HepG2 (cell line): Measurements from ENCODE around the gene REP15. TPM values are rescaled to one million over a fixed set of nuclear protein-coding genes. Genes with fewer than 3 reads are reported as not detected.
A peak's percentile ranks its signal among the peaks of the same experiment; 100 is the strongest.

Experiments
- ASH2L ChIP-seq: fragments of 300-600, 200-600 bp; sonication (generic); IDR thresholded peaks from 2 replicates; pipeline ENCODE4 v1.7.0; 2017; ENCODE audit warnings: low read depth, mild to moderate bottlenecking, moderate library complexity, mixed read lengths, low read length; ENCODE audit not compliant: insufficient read length
- BORCS8-MEF2B ChIP-seq: sonication (generic); formaldehyde crosslinking; IDR thresholded peaks from 2 replicates; pipeline ENCODE4 v1.8.0; 2022; ENCODE audit warnings: mild to moderate bottlenecking, missing genetic modification reagents
- ELF4 ChIP-seq: sonication (generic); formaldehyde crosslinking; IDR thresholded peaks from 2 replicates; pipeline ENCODE4 v1.5.0; 2020; ENCODE audit warnings: missing genetic modification reagents, mild to moderate bottlenecking, moderate library complexity, borderline replicate concordance
- ERF ChIP-seq: IDR thresholded peaks from 2 replicates; pipeline ENCODE4 v1.6.1; 2018; ENCODE audit warnings: missing biosample characterization, missing genetic modification reagents
- HHEX ChIP-seq: IDR thresholded peaks from 2 replicates; pipeline ENCODE4 v1.6.1; 2016; ENCODE audit warnings: control low read depth
- HNRNPH1 ChIP-seq: fragments of 200-400 bp; formaldehyde crosslinking; optimal IDR thresholded peaks from 2 replicates; pipeline ENCODE3; 2017; ENCODE audit warnings: mild to moderate bottlenecking, low read depth, low read length
- MED8 ChIP-seq: sonication (generic); formaldehyde crosslinking; IDR thresholded peaks from 2 replicates; pipeline ENCODE4 v1.8.1; 2023; ENCODE audit warnings: mild to moderate bottlenecking, missing genetic modification reagents; ENCODE audit not compliant: insufficient replicate concordance
- MLLT10 ChIP-seq: sonication (generic); formaldehyde crosslinking; IDR thresholded peaks from 2 replicates; pipeline ENCODE4 v1.4.0; 2020; ENCODE audit warnings: missing genetic modification reagents
- NFE2L2 ChIP-seq: fragments of 150-350 bp; IDR thresholded peaks from 2 replicates; pipeline ENCODE4 v1.6.1; 2014; ENCODE audit warnings: low read length
- NFIC ChIP-seq: IDR thresholded peaks from 2 replicates; pipeline ENCODE4 v1.6.1; 2012; ENCODE audit warnings: mild to moderate bottlenecking, low read length, inconsistent platforms
- PITX1 ChIP-seq: sonication (generic); formaldehyde crosslinking; IDR thresholded peaks from 2 replicates; pipeline ENCODE4 v1.5.1; 2020; ENCODE audit warnings: mild to moderate bottlenecking, missing genetic modification reagents
- SALL2 ChIP-seq: sonication (generic); formaldehyde crosslinking; IDR thresholded peaks from 2 replicates; pipeline ENCODE4 v1.8.1; 2023; ENCODE audit warnings: mild to moderate bottlenecking, missing genetic modification reagents, inconsistent platforms
- TCF7L2 ChIP-seq: IDR thresholded peaks from 2 replicates; pipeline ENCODE4 v1.6.1; 2011; ENCODE audit warnings: mild to moderate bottlenecking, low read depth, low read length, moderate library complexity
- ZFP36 ChIP-seq: fragments of 150-350 bp; IDR thresholded peaks from 2 replicates; pipeline ENCODE4 v1.6.1; 2018; ENCODE audit warnings: borderline replicate concordance, low read length, low read depth; ENCODE audit not compliant: partially characterized antibody
- ZKSCAN5 ChIP-seq: sonication (generic); formaldehyde crosslinking; IDR thresholded peaks from 2 replicates; pipeline ENCODE4 v1.5.1; 2020; ENCODE audit warnings: mild to moderate bottlenecking, missing genetic modification reagents
- ZNF124 ChIP-seq: sonication (generic); formaldehyde crosslinking; IDR thresholded peaks from 2 replicates; pipeline ENCODE4 v1.4.0; 2020; ENCODE audit warnings: missing genetic modification reagents
- ZNF431 ChIP-seq: sonication (generic); formaldehyde crosslinking; IDR thresholded peaks from 2 replicates; pipeline ENCODE4 v1.9.0; 2022; ENCODE audit warnings: missing genetic modification reagents, low read depth, mild to moderate bottlenecking, borderline replicate concordance
- ZNF891 ChIP-seq: sonication (generic); formaldehyde crosslinking; IDR thresholded peaks from 2 replicates; pipeline ENCODE4 v1.5.0; 2020; ENCODE audit warnings: mild to moderate bottlenecking, missing genetic modification reagents
- polyA plus RNA-seq, 8 experiments: library from polyadenylated mRNA; depleted of rRNA in 3 of 8; stranded (reverse) in 7 of 8; unstranded in 1 of 8; fragments of >200 nt; fragmentation: Illumina TruSeq in 4 of 8; extraction: Trizol in 4 of 8; gene quantifications; 2 replicates each; pipeline versions ENCODE4 v1.2.1 to v1.2.3, GENCODE V29; 2011 to 2016; ENCODE audit warnings: low read depth in 4 of 8, missing spikeins in 1 of 8, mixed read lengths in 1 of 8; ENCODE audit not compliant: insufficient read depth in 1 of 8
- total RNA-seq, 5 experiments: library from RNA; depleted of rRNA; stranded (reverse); fragments of >200 nt; fragmentation: Illumina TruSeq; extraction: Trizol; gene quantifications; 2 replicates each; pipeline ENCODE4 v1.2.3, GENCODE V29; 2016; ENCODE audit warnings: low read depth in 1 of 5
- TF ChIP-seq, protein P1 (sequence below): sonication (generic); formaldehyde crosslinking; IDR thresholded peaks from 2 replicates; pipeline ENCODE4 v1.5.1; 2020; ENCODE audit warnings: mild to moderate bottlenecking, missing genetic modification reagents, borderline replicate concordance
- TF ChIP-seq, protein P2 (sequence below): sonication (generic); formaldehyde crosslinking; IDR thresholded peaks from 2 replicates; pipeline ENCODE4 v1.4.0; 2020; ENCODE audit warnings: mild to moderate bottlenecking, missing genetic modification reagents
- TF ChIP-seq, protein P3 (sequence below): sonication (generic); formaldehyde crosslinking; IDR thresholded peaks from 2 replicates; pipeline ENCODE4 v1.4.0; 2020; ENCODE audit warnings: missing genetic modification reagents
- TF ChIP-seq, protein P4 (sequence below): IDR thresholded peaks from 2 replicates; pipeline ENCODE4 v1.6.1; 2018; ENCODE audit warnings: missing genetic modification reagents, mild to moderate bottlenecking, missing compliant biosample characterization

Gene REP15
- total and polyA plus RNA-seq, 2 of the 13 experiments (the other 11 are each of a cell fraction or from before 2014, with no cell fraction given), result 0.12 to 0.64 TPM

DNA sequence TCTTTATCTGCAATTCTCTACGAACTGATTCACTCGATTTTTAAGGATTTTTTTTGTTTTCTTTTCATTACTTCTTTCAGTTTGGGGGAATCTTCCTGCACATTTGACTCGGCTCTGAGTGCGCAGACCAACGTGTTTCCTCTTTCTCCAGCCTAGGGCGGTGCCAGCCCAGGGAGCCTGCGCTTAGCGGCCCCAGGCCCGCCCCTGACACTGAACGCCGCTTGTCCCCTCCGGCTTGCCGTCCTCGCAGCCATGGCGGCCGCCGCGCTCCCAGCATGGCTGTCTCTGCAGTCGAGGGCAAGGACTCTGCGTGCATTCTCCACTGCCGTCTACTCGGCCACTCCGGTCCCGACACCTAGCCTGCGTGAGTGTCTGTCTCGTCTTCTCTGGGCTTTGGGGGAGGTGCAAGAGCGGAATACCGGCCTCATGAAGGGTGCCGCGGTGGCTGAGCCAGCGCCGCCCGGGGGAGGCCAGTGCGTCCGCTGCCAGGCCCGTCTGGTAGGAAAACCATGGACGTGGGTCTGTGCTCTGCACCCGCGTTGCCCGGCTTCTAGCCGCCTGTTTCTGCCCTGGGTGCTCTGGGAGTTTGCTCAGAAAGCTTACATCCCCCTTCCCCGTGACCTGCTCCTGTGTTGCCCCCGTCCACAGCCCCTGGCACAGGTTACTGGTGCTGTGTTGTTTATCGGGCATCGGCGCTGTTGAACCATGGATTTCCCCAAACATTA lies 14.5 kb downstream of the REP15 start, which contains the start of gene MRPS35 (continued):
- TF ChIP-seq, protein P1, sequence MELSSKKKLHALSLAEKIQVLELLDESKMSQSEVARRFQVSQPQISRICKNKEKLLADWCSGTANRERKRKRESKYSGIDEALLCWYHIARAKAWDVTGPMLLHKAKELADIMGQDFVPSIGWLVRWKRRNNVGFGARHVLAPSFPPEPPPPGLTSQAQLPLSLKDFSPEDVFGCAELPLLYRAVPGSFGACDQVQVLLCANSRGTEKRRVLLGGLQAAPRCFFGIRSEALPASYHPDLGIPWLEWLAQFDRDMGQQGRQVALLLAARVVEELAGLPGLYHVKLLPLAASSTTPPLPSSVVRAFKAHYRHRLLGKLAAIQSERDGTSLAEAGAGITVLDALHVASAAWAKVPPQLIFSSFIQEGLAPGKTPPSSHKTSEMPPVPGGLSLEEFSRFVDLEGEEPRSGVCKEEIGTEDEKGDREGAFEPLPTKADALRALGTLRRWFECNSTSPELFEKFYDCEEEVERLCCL (CRISPR knock-in tag), result no peak
- TF ChIP-seq ZKSCAN5 (no peak), NFIC (no peak), ERF (peak; percentile 94), BORCS8-MEF2B (CRISPR knock-in tag) (peak; percentile 94), MED8 (peak; percentile 92), PITX1 (CRISPR knock-in tag) (no peak), ZNF891 (CRISPR knock-in tag) (peak; percentile 83), SALL2 (CRISPR knock-in tag) (peak; percentile 97), ZNF431 (CRISPR knock-in tag) (no peak; the same call in 1 of the 2 replicates), TCF7L2 (no peak), ZNF124 (CRISPR knock-in tag) (no peak; the same call in 1 of the 2 replicates), ZFP36 (no peak), MLLT10 (no peak), NFE2L2 (no peak), HHEX (CRISPR knock-in tag) (no peak), ELF4 (no peak), HNRNPH1 (no peak), ASH2L (peak; percentile 92)
- TF ChIP-seq, protein P2, sequence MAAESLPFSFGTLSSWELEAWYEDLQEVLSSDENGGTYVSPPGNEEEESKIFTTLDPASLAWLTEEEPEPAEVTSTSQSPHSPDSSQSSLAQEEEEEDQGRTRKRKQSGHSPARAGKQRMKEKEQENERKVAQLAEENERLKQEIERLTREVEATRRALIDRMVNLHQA (CRISPR knock-in tag), result no peak
- TF ChIP-seq, protein P3, sequence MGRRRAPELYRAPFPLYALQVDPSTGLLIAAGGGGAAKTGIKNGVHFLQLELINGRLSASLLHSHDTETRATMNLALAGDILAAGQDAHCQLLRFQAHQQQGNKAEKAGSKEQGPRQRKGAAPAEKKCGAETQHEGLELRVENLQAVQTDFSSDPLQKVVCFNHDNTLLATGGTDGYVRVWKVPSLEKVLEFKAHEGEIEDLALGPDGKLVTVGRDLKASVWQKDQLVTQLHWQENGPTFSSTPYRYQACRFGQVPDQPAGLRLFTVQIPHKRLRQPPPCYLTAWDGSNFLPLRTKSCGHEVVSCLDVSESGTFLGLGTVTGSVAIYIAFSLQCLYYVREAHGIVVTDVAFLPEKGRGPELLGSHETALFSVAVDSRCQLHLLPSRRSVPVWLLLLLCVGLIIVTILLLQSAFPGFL (CRISPR knock-in tag), result no peak
- TF ChIP-seq, protein P4, sequence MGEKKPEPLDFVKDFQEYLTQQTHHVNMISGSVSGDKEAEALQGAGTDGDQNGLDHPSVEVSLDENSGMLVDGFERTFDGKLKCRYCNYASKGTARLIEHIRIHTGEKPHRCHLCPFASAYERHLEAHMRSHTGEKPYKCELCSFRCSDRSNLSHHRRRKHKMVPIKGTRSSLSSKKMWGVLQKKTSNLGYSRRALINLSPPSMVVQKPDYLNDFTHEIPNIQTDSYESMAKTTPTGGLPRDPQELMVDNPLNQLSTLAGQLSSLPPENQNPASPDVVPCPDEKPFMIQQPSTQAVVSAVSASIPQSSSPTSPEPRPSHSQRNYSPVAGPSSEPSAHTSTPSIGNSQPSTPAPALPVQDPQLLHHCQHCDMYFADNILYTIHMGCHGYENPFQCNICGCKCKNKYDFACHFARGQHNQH, result peak; percentile 70; the same call in 1 of the 2 replicates
